Transverse colon (tissue), 4 donors: ENCODE measurements around the gene PRKCG. TPM values are rescaled to one million over a fixed set of nuclear protein-coding genes. Genes with fewer than 3 reads are reported as not detected.

Experiments used
- DNase-seq: peaks from one replicate; pipeline ENCODE4 v3.0.0-alpha.2; 2019
- H3K27ac ChIP-seq, 4 donors: fragments of 200-600 bp; sonication (generic); 2 replicates each; pipeline ENCODE4 v1.5.1; 2016 to 2018; ENCODE audit warnings: inconsistent platforms in 4 of 4
- H3K27me3 ChIP-seq: fragments of 200-600 bp; sonication (generic); 2 replicates; pipeline ENCODE4 v1.5.1; 2017; ENCODE audit warnings: inconsistent platforms
- H3K36me3 ChIP-seq, 4 donors: fragments of 200-600 bp; sonication (generic); 2 replicates each; pipeline ENCODE4 v1.5.1; 2017 to 2019; ENCODE audit warnings: inconsistent platforms in 4 of 4
- H3K4me1 ChIP-seq, 4 donors: fragments of 200-600 bp; sonication (generic); 2 replicates each; pipeline ENCODE4 v1.5.1; 2017 to 2020; ENCODE audit warnings: inconsistent platforms in 4 of 4
- H3K4me3 ChIP-seq, 4 donors: fragments of 200-600 bp; sonication (generic); 1 replicate in 1 of 4; 2 replicates in 3 of 4; pipeline versions ENCODE4 v1.5.1 to v1.6.1; 2017 to 2019; ENCODE audit warnings: inconsistent platforms in 4 of 4
- H3K9me3 ChIP-seq, 2 donors: fragments of 200-600 bp; sonication (generic); 2 replicates each; pipeline ENCODE4 v1.5.1; 2017 to 2019; ENCODE audit warnings: inconsistent platforms in 2 of 2
- CTCF ChIP-seq, 5 experiments: fragments of 200-600 bp in 3 of 5; fragments of 450-650 bp in 2 of 5; sonication (generic) in 3 of 5; IDR thresholded peaks; 1 replicate in 2 of 5; 2 replicates in 3 of 5; pipeline ENCODE4 v1.5.1; 2016 to 2017; ENCODE audit warnings: antibody characterized with exemption in 5 of 5, inconsistent platforms in 3 of 5, mild to moderate bottlenecking in 2 of 5, moderate library complexity in 1 of 5
- EP300 ChIP-seq: sonication (generic); formaldehyde crosslinking; IDR thresholded peaks from one replicate; pipeline ENCODE4 v1.6.1; 2017; ENCODE audit warnings: antibody characterized with exemption, low read depth
- POLR2A ChIP-seq: fragments of 450-650 bp; IDR thresholded peaks from one replicate; pipeline ENCODE4 v1.6.1; 2016; ENCODE audit warnings: antibody characterized with exemption, mild to moderate bottlenecking, moderate library complexity
- POLR2AphosphoS5 ChIP-seq, 3 donors: sonication (generic); formaldehyde crosslinking; IDR thresholded peaks; one replicate each; pipeline ENCODE4 v1.6.1; 2016; ENCODE audit warnings: antibody characterized with exemption in 3 of 3
- WGBS, 2 donors: methylation state at CpG; one replicate each; pipeline ENCODE4 v1.1.5; 2018; ENCODE audit warnings: low coverage in 1 of 2; 5-methylcytosine and 5-hydroxymethylcytosine counted together
- in situ Hi-C, 4 donors: fragments of 200-750 bp; cut with MboI; loops; one replicate each; pipeline versions ENCODE4 v1.15.0 to v1.15.1; 2017; ENCODE audit warnings: low sequenced_read_pairs in 3 of 4, low pct_ligation_motif_present in 1 of 4, low pct_unique_long_range_greater_than_20kb in 1 of 4
- intact Hi-C: fragments of 100-400 bp; cut with DNase I; formaldehyde crosslinking; loops from one replicate; pipeline ENCODE4 v1.15.1; 2023; ENCODE audit warnings: low total_unique reads
- total RNA-seq, 4 donors: library from RNA; depleted of rRNA; stranded (reverse); fragments of >200 nt; gene quantifications; one replicate each; pipeline ENCODE4 v1.1.0, GENCODE V29; 2016

PRKCG gene
- total RNA-seq, 4 donors from 2014 or later: 0.32 TPM; not detected in 3

DNA sequence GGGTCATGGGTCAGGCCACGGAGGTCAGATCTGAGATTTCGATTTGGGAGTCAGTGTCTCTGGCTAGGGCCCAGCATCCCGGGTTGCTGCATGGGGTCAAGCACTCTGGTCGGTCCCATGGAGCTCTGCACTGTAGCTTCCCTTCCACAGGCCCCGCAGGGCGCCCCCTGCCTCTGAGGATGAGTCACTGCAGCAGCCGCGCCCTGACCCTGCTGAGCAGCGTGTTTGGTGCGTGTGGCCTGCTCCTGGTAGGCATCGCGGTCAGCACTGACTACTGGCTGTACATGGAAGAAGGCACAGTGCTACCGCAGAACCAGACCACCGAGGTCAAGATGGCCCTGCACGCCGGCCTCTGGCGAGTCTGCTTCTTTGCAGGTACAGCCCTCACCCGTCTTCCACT is 30.7 kb downstream of the PRKCG start:
- 72% methylated on average over 18 of the region's 18 CpGs; no CpG with 5 or more reads in 1 of the 2 donors for WGBS, 2 donors
- peaks cover 0 to 12% (median 8%) of the 10 kb centered on the region in 4 donors for H3K4me1 ChIP-seq
- no peaks in the 10 kb centered on the region for H3K36me3 ChIP-seq
- no peak overlapping the region for H3K4me3 ChIP-seq
- no peak overlapping the region for H3K27ac ChIP-seq
- peaks cover 57% of the 10 kb centered on the region for H3K27me3 ChIP-seq
- H3K9me3 ChIP-seq: no peaks in the 10 kb centered on the region
- no peak for DNase-seq
- TF ChIP-seq POLR2AphosphoS5 (IDR thresholded peaks at IDR 0.05) (no peak), EP300 (no peak), CTCF (IDR thresholded peaks at IDR 0.05) (no peak), POLR2A (no peak)
- in situ Hi-C loops (no loop called here), intact Hi-C loops (no loop called here)

DNA sequence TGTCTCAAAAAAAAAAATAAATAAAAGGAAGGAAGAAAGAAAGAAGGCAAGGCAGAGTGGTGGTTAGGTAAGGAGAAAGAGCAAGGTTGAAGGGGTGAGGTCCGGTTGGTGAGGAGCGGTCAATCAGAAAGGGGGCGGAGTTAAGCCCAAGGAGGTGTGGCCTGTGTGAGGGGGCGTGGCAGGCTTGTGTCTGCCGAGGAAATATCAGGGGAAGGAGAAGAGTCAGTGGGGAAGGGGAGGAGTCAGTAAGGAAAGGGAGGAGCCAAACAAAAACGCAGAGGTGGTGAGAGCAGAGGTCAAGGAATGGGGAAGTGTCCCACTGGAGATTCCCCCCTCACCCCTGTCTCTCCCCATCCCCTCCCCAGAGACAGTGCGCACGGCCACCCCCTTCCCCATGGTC is 33.0 kb downstream of the PRKCG start:
- Histone ChIP-seq H3K9me3 (no peaks in the 10 kb centered on the region), H3K4me1 (no peaks in the 10 kb centered on the region), H3K27ac (no peak overlapping the region), H3K27me3 (peaks cover 35% of the 10 kb centered on the region), H3K36me3 (no peaks in the 10 kb centered on the region), H3K4me3 (no peak overlapping the region)
- in situ Hi-C loops: no loop called here
- TF ChIP-seq CTCF (IDR thresholded peaks at IDR 0.05): no peak
- TF ChIP-seq POLR2AphosphoS5 (IDR thresholded peaks at IDR 0.05): no peak
- TF ChIP-seq EP300: no peak
- no peak for TF ChIP-seq POLR2A
- WGBS, 2 donors: 41 to 57% methylated on average over 6 to 8 of the region's 8 CpGs
- DNase-seq: no peak
- intact Hi-C loops: no loop called here

DNA sequence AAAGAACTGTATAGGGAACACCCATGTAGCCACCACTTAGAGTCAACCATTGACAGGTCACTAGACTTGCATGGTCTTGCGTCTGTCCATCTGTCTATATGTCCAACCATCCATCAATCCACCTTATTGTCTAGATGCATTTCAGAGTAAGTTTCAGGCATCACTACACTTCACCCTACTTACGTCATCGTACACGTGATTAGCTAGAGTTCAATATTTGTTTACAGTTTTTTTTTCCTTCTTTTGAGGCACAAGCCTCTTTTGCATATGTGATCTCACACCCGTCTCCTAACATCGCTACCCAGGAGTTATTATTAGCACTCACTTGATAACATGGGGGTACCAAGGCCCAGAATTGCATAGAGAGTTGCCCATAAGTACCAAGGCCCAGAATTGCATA is 34.0 kb downstream of the PRKCG start:
- H3K4me1 ChIP-seq: no peaks in the 10 kb centered on the region
- in situ Hi-C loops (no loop called here), intact Hi-C loops (no loop called here)
- no peak for TF ChIP-seq EP300
- TF ChIP-seq POLR2AphosphoS5 (IDR thresholded peaks at IDR 0.05): no peak
- no peak for TF ChIP-seq CTCF (IDR thresholded peaks at IDR 0.05)
- no peak for TF ChIP-seq POLR2A
- no peaks in the 10 kb centered on the region for H3K36me3 ChIP-seq
- H3K4me3 ChIP-seq: no peak overlapping the region
- no peaks in the 10 kb centered on the region for H3K9me3 ChIP-seq
- peaks cover 25% of the 10 kb centered on the region for H3K27me3 ChIP-seq
- DNase-seq: no peak
- 60 to 64% methylated on average over 5 to 6 of the region's 6 CpGs for WGBS, 2 donors
- H3K27ac ChIP-seq: no peak overlapping the region

DNA sequence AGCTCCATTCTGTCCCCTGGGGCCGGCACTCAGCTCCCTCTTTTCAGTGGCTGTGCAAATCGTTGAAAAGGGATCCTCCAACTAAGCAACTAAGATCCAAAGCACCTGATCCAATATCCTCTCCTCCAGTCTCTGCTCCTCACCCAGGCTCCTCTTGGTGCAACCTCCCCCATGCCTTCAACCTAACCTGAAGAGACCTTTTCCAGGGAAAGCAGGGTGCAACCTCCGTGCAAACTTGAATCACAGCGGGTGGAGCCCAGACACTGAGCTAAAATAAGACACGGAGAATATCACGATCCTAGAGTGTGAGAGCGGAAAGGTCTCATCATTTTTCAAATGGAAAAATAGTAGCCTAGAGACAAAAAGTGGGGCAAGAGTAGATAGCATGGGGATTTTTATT is 35.4 kb downstream of the PRKCG start:
- in situ Hi-C loops (no loop called here), intact Hi-C loops (no loop called here)
- H3K4me3 ChIP-seq: no peak overlapping the region
- H3K27ac ChIP-seq: no peak overlapping the region
- H3K9me3 ChIP-seq: no peaks in the 10 kb centered on the region
- no peak for DNase-seq
- H3K4me1 ChIP-seq: no peaks in the 10 kb centered on the region
- peaks cover 11% of the 10 kb centered on the region for H3K27me3 ChIP-seq
- WGBS, 2 donors: 86 to 89% methylated on average over 7 of the region's 7 CpGs
- no peaks in the 10 kb centered on the region for H3K36me3 ChIP-seq
- TF ChIP-seq CTCF (IDR thresholded peaks at IDR 0.05) (no peak), EP300 (no peak), POLR2AphosphoS5 (IDR thresholded peaks at IDR 0.05) (no peak), POLR2A (no peak)
